Melanocyte of skin (primary cell): ENCODE measurements around the gene SLC25A46. TPM values are rescaled to one million over a fixed set of nuclear protein-coding genes. Genes with fewer than 3 reads are reported as not detected.

Experiments used
- total RNA-seq, 2 donors: library from RNA; depleted of rRNA; stranded (reverse); fragments of >200 nt; gene quantifications; 2 replicates each; pipeline ENCODE4 v1.2.3, GENCODE V29; 2012

SLC25A46 gene
- total RNA-seq, result 100 to 1,000 TPM in 1 of 2 donors, 10 to 100 TPM in 1; 99.1 to 105 TPM

DNA sequence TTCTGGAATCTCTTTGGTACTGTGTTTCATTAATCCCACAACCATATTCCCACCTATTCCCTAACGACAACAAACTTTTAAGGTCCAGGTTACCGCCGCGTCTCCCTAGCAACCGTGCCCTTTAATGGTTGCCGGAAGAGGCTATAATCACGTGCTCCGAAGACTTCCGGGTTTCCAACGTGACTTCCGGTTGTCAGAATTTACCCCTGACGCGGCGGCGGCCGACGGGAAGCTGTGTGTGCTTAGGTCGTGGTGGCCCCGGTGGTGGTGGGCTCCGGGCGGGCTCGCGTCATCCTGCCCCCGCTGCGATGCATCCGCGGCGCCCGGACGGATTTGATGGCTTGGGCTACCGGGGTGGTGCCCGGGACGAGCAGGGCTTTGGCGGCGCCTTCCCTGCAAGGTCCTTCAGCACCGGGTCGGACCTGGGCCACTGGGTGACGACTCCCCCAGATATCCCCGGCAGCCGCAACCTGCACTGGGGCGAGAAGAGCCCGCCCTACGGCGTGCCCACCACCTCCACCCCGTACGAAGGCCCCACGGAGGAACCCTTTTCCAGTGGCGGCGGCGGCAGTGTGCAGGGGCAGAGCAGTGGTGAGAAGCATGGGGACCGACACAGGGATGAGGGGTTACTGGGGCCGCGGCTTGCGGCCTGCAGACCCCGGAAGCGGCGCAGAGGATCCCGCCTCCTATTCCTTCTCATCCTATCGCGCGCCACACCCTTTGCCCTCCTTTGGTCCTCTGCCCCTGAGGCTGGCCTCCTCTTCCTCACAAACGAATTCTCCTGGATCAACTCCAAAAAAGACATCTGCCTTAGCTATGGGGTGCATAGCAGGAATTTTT is at the start of gene SLC25A46:
Gene SLC25A46 (plus strand): TSS at position 196 of the 840 bp plus-strand sequence. CDS start 113 bp downstream, at position 309.

DNA sequence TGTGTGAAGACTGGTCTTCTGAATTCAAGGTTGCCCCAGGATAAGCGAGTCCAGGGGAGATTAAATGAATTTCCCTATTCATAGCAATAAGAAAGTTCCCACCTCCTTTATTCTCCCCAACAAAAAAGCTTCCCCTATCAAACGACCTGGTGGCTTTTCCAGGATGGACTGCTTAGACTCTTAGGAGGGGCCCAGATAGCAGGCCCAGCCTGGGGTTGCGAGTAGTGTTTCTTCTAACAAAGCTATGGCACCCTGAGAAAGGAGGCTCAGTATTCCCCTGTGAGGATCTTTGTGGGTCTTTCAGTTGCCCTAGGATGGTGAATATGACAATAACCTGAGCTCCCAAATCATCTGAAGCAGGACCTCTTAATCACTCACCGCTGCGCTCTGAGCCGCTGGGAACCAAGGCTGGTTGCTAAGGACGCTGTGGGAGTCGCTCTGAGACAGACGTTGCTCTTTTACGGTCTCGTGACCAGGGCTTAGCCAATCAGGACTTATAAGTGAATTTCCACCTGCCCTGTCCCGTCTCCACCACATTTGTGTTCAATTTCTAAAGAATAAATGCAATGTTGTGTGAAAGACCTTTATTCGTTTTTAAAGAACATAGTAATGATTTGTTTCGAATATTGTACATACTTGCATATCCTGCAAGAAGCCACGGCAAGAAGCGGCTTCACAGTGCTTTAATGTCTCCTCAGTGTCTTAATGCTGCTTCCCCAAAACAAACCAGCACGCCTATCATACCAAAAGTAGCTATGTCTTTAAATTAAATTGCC is 12.4 kb upstream of the SLC25A46 start, which contains the start of gene TMEM232:
Gene TMEM232 (minus strand): TSS at position 423 of the 776 bp plus-strand sequence. CDS start 59,319 bp downstream, outside the sequence.

Other genes starting within 250 kb of the SLC25A46 start
- gene TMEM232, start 12.3 kb upstream of the SLC25A46 start, total RNA-seq, result 1 to 10 TPM; 1.7 TPM